ENCODE data around the gene CACNA2D1. TPM values are rescaled to one million over a fixed set of nuclear protein-coding genes. Genes with fewer than 3 reads are reported as not detected.

CACNA2D1 gene
- total RNA-seq, 4 donors from 2014 or later, result 0.30 to 12.8 (median 2.4) TPM

DNA sequence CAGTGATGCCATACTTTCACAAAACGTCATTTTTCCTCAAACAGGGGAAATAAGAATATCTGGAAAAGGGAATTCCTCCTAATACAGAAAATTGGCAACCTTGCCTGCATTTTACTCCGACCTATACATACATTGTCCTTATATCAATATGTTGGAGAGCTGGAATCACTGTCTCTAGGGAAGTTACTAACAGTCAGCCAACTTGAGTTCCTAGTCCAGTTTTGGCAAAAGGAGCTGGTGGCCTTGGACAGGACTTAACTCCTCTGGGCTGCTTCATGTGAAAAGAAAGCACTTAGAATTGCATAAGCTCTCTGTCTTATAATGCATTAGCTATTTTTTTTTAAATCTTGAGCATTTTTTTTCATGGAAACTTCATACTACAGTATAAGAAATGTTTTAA, 499.5 kb downstream of the CACNA2D1 start:
- intact Hi-C loops (cut with DNase I), result no loop called here
- Histone ChIP-seq H3K27ac (no peak overlapping the region), H3K9me3 (no peaks in the 10 kb centered on the region), H3K36me3 (no peaks in the 10 kb centered on the region), H3K27me3 (no peaks in the 10 kb centered on the region), H3K4me1 (no peaks in the 10 kb centered on the region), H3K4me3 (no peak overlapping the region)
- TF ChIP-seq, protein P1, sequence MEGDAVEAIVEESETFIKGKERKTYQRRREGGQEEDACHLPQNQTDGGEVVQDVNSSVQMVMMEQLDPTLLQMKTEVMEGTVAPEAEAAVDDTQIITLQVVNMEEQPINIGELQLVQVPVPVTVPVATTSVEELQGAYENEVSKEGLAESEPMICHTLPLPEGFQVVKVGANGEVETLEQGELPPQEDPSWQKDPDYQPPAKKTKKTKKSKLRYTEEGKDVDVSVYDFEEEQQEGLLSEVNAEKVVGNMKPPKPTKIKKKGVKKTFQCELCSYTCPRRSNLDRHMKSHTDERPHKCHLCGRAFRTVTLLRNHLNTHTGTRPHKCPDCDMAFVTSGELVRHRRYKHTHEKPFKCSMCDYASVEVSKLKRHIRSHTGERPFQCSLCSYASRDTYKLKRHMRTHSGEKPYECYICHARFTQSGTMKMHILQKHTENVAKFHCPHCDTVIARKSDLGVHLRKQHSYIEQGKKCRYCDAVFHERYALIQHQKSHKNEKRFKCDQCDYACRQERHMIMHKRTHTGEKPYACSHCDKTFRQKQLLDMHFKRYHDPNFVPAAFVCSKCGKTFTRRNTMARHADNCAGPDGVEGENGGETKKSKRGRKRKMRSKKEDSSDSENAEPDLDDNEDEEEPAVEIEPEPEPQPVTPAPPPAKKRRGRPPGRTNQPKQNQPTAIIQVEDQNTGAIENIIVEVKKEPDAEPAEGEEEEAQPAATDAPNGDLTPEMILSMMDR (IDR thresholded peaks at IDR 0.05), result no peak
- no peak for TF ChIP-seq POLR2A (IDR thresholded peaks at IDR 0.05)
- no peak for DNase-seq
- 51 to 53% methylated on average over 2 of the region's 2 CpGs for WGBS, 2 donors

DNA sequence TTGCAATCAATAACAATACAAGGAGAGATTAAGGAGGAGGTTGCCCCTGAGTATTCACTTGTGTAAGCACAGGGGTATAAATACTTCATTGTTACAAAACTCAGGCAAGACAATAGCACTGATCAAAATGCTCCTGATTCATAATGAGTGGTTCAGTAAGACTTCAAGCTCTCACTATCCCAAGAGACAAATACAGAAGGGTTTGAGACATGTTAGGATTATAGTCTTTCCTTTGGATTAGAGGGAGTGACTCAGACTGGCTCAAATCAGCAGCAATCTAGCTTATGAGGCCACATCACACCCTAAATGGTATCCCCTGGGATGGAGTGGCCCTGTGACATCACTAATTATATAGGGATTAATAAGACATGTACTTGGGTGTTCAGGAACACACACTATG, 506.5 kb downstream of the CACNA2D1 start:
- no peaks in the 10 kb centered on the region for H3K36me3 ChIP-seq
- no peak for TF ChIP-seq POLR2A (IDR thresholded peaks at IDR 0.05)
- TF ChIP-seq, protein P1 (IDR thresholded peaks at IDR 0.05), result no peak
- no peaks in the 10 kb centered on the region for H3K9me3 ChIP-seq
- no peak overlapping the region for H3K4me3 ChIP-seq
- no peak for DNase-seq
- H3K27ac ChIP-seq, result no peak overlapping the region
- intact Hi-C loops (cut with DNase I), result no loop called here
- H3K4me1 ChIP-seq, result no peaks in the 10 kb centered on the region
- no peaks in the 10 kb centered on the region for H3K27me3 ChIP-seq

DNA sequence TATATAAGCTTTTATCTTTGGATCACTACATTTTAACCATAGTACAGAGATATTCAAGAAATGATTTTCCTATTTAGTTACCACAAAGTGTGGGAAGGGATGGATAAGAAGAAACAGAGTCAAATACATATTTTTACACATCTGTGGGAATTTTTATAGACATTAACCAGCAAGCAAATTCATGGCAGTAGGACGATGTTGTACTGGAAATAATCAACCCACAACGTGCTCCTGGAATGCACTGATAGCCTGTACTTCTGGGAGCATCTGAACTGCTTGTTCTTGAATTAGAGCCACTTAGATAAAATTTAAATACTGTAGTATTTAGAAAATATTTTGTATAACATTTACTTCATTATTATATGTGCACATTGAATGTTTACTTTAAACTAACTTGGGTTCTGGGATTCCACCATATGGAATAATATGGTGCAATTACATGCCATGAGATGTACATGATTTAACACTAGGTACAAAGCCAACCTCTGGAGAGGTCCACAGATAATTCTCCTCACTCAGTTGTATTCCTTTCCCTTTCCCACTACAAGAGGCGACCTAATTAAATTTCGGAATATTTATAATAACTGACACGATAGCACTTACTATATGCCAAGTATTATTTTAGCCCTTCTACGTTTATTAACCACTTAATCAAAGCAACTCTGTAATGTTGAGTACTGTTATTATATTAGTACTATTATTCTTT, 508.8 kb downstream of the CACNA2D1 start:
- H3K36me3 ChIP-seq, result no peaks in the 10 kb centered on the region
- H3K4me1 ChIP-seq, result no peaks in the 10 kb centered on the region
- no peak for DNase-seq
- WGBS, 2 donors, result 75 to 79% methylated on average over 6 of the region's 6 CpGs
- intact Hi-C loops (cut with DNase I), result no loop called here
- no peak for TF ChIP-seq POLR2A (IDR thresholded peaks at IDR 0.05)
- TF ChIP-seq, protein P1 (IDR thresholded peaks at IDR 0.05), result no peak
- H3K4me3 ChIP-seq, result no peak overlapping the region
- no peak overlapping the region for H3K27ac ChIP-seq
- no peaks in the 10 kb centered on the region for H3K9me3 ChIP-seq
- no peaks in the 10 kb centered on the region for H3K27me3 ChIP-seq

DNA sequence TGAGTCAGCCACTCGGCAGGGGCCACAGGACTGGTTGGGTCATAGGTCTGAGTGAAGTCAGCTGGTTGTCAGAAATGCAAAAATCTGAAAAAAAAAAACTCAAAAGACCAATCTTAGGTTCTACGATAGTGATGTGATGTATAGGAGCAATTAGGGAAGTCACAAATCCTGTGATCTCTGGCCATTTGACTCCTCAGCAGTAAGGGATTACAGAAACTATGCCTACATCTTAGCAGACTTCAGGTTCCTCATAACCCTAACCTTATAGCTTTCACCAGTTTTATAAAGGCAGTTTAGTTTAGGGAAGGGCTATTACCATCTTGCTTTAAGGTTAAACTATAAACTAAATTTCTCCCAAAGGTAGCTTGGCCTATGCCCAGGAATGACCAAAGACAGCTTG, 510.6 kb downstream of the CACNA2D1 start:
- H3K27ac ChIP-seq, result no peak overlapping the region
- H3K4me1 ChIP-seq, result no peaks in the 10 kb centered on the region
- H3K36me3 ChIP-seq, result no peaks in the 10 kb centered on the region
- H3K27me3 ChIP-seq, result no peaks in the 10 kb centered on the region
- H3K9me3 ChIP-seq, result no peaks in the 10 kb centered on the region
- WGBS, 2 donors, result 74 to 75% methylated on average over 2 of the region's 2 CpGs
- intact Hi-C loops (cut with DNase I), result no loop called here
- TF ChIP-seq POLR2A (IDR thresholded peaks at IDR 0.05), result no peak
- TF ChIP-seq, protein P1 (IDR thresholded peaks at IDR 0.05), result no peak
- DNase-seq, result no peak
- no peak overlapping the region for H3K4me3 ChIP-seq

DNA sequence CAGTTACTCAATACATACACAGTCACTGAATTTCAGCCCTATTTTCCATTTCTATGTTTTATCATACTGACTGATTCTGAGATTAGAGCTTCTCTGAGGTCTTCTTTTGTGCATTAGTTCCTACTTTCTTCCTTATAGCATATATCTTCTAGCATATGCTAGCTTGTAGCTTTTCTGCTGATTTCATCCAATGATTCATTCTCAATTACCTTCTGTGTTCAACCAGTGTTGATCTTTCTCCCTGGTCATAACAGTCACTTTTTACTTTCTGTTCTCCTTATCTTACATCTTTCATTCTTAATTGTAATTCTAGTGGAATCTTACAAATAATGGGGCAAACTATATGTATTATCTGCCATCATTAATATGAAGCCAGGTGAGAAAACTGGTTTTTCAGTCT, 514.2 kb downstream of the CACNA2D1 start:
- Histone ChIP-seq H3K36me3 (no peaks in the 10 kb centered on the region), H3K27me3 (no peaks in the 10 kb centered on the region), H3K9me3 (no peaks in the 10 kb centered on the region), H3K27ac (no peak overlapping the region), H3K4me1 (no peaks in the 10 kb centered on the region), H3K4me3 (no peak overlapping the region)
- no peak for DNase-seq
- intact Hi-C loops (cut with DNase I), result no loop called here
- TF ChIP-seq, protein P1 (IDR thresholded peaks at IDR 0.05), result no peak
- TF ChIP-seq POLR2A (IDR thresholded peaks at IDR 0.05), result no peak
